GM21619 (cell line): ENCODE measurements around the gene ETFDH.
"Not testable (repeated sequence)": the region's sequence is repeated elsewhere in the genome, so short reads cannot be mapped to it uniquely, and the experiment has no call there.

Experiments used
- ATAC-seq: cut with Tn5 transposase; IDR thresholded peaks from one replicate; pipeline ENCODE4 v1.9.1; 2021; ENCODE audit not compliant: unreplicated experiment

The ETFDH gene

GRCh38 chr4:158676076-158676475, 4.0 kb downstream of the ETFDH start:
- no peak for ATAC-seq

DNA sequence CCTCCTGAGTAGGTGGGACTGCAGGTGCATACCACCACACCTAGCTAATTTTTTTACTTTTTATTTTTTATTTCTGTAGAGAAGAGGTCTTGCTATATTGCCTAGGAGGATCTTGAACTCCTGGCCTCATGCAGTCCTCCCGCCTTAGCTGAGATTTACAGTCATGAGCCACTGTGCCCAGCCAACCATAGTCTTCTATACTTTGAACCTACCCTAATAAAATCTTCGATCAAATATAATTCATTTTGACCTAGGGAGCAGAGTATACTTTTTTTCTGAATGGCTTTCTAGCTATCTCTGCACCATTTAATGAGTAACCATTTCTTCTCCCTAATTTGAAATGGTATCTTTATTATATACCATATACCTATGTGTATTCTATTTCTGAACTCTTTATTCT, 6.7 kb downstream of the ETFDH start:
- ATAC-seq: no peak

DNA sequence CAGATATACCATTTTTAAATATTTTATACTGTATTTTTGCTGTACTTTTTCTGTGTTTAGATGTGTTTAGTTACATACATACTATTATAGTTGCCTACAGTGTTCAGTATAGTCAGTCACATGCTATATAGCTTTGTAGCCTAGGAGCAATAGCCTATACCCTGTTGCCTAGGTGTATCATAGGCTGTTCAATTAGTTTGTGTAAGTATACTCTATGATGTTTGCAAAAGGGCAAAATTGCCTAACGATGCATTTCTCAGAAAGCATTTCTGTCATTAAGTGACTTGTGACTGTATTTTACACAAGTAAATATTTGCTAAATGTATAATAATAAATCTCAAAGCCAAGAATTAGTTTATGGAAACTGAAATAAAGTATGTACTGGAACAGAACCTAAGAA, 9.5 kb downstream of the ETFDH start:
- no peak for ATAC-seq

DNA sequence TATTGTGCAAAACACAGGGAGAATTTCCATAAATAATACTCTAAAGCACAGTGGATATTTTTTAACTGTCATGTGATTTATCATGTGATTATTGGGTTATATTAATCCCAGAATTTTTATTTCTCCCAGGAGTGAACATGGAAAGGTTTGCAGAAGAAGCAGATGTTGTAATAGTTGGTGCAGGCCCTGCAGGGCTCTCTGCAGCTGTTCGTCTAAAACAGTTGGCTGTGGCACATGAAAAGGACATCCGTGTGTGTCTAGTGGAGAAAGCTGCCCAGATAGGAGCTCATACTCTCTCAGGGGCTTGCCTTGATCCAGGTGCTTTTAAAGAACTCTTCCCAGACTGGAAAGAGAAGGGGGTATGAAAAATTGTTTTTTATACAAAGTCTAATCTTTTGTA, 10.0 kb downstream of the ETFDH start:
- ATAC-seq: no peak

DNA sequence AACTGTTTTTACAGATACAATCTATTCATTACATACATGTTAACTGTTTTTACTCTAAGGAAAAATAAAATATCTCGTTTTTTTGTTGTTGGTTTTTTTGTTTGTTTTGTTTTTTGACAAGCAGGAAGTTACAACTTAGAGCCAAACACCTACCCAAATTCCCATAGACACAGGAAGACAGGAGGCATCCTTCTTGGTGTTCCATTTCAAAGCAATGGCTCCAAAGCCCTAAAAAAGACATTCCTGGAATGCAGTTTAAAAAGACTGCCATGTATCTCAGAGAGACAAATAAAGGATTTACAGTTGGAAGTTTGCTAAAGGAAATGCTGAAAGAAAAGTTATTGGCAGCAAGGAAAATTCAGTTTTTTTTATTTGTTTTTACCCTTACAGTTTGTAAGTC, 16.7 kb downstream of the ETFDH start:
- no peak for ATAC-seq

DNA sequence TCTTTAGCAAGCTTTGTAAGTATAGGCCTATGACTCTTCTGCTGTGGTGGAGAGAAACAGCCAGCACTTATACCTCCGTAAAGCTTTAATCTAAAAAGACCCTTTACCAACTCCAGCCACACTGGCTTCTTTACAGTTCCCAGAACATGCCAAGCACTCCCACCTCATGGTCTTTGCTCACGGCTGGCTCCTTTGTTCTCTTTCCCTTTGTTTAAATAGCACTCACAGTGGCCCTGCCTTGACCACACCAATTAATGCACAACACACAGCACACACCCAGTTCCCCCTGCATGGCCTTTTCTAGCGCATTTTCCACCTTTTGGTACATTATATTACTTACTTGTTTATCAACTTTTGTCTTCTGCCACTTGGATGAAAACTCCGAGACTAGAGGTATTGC, 32.2 kb downstream of the ETFDH start:
- no peak for ATAC-seq

DNA sequence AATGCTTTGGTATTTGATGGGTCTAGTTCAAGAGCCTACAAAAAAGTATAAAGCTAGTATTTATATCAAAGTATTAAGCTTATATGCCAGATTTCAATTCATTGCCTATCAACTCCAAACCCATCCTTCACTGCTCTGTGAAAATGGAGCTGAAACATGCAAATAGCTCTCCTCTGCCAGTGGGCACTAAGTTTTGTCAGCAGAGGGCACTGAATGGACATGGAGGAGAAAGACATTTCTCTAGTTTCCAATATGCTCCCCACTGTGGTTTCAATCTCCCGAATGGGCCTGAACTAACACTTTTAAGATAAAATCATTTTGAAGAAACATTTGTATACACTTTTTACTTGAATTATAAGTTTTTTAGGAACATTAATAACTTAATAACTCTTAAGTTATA, 38.7 kb downstream of the ETFDH start:
- ATAC-seq: no peak

DNA sequence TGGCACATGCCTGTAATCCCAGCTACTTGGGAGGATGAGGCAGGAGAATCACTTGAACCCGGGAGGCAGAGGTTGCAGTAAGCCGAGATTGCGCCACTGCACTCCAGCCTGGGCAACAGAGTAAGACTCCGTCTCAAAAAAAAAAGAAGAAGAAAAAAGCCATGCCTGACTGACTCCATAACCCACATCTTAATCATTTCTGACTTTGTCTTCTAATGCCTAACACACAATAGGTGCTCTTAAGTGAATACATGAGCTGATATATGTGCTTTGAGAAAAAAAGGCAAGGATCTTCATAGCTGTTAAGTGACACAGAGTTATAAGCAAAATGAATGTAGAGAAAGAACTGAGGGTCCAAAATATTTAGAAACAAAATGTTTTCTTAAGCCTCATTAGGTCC, 40.5 kb downstream of the ETFDH start:
- not testable (repeated sequence) for ATAC-seq

- no peak for ATAC-seq
Measured at GRCh38 chr4:158714937-158715336, 42.8 kb downstream of the ETFDH start.

GRCh38 chr4:158715802-158716201, 43.7 kb downstream of the ETFDH start:
- no peak for ATAC-seq

DNA sequence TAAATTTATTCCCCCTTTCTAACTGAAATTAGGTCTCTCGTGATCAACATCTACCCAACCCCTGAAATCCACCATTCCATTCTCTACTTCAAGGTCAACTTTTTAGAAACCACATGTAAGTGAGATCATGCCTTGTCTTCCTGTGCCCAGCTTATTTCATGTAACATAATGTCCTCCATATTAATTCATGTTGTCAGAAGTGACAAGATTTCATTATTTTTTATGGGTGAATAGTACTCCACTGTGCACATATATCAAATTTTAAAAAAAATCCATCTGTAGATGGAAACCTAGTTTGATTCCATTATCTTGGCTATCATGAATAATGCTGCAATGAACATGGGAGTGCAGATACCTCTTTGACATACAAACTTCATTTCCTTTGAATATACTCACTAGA, 49.6 kb downstream of the ETFDH start:
- ATAC-seq: no peak

DNA sequence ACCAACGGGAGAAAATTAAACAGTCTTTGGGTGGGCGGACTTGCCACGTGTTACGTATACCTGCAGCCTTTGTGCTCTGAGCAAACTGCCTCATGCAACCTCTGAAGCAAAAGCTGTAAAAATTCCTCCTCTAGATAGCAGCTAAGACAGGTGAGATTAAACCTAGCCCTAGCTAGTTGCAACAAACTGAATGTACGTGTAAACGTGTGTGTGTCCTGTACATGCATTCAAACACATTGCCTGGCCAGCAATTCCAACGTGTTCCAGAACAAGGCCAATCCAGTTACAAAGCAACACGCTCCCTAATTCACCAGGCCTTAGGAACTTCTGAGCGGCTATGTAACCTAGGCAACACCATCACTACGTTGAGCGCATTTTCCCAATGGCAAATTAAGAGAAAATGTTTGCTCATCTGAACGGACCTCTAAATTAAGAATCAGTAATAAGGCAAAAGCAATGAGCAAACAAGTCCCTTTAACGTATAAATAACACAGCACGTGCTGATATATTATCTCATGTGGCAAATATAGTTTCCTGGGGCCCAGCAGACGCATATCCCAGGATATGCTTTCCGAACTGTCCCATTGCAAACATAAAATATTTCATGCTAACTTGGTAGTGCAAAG, 50.3 kb downstream of the ETFDH start:
- ATAC-seq: no peak

DNA sequence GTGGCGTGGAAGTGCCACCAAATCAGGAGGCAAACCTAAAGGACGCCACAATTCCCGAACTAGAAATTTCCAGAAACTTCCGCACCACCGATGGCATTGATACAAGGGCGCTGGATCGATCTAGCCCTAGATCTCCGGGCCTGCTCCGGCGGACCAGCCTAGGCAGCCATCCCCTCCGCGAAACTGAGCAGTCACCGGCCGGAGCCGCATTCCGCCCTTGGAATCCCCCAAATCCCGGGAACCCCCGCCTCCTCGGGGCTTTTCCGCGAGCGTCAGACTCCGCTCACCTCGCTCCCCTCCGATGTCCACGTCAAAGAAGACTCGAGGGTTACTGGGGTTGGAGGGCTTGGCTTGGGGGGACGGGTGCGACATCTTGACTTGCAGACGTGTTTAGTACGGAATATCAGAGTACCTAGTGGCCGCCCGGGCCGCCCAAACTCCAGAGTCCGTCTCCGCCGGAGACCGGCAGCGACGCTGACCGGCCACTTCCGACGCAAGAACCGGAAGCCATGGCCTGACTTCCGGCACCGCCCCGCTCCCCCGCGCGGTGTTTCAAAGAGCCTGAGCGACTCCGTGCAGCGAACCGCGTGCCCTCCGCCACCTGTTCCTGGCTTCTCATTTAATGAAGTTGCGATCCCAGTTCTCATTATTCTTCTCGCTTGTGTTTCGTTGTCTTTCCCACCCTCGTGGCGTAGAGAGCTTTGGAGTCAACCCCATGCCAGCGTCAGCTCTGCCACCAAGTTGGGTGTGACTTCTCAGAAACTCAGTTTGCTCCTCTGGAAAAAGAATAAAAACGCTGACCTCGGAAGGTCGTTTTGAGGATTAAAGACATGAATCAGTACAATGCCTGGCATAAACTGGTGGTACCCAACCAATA, 51.1 kb downstream of the ETFDH start, which contains the start of gene PPID:
Gene PPID (minus strand): TSS at position 480 of the 877 bp plus-strand sequence. CDS start 108 bp downstream, at position 372.
- peak; percentile 98 for ATAC-seq

DNA sequence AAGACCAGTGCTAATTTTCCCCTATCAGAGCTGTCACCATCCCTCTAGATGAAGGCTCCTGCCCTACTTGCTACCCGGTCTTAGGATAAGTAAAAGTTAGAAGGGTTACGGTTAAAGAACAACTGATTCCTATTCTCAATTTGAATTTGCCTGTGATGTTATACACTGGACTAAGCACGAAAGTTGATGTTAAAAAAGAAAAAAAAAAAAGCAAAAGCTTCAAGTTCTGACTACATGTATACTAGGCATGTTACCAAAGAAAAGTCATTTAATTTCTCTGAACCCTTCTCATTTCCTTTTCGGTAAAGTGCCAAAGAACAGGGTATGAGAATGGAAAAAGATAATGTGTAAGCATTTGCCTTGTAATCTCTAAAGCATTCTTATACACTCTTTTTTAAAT, 52.5 kb downstream of the ETFDH start:
- no peak for ATAC-seq

- ATAC-seq: no peak
Measured at GRCh38 chr4:158726633-158727032, 54.5 kb downstream of the ETFDH start.

GRCh38 chr4:158728236-158728635, 56.1 kb downstream of the ETFDH start:
- no peak for ATAC-seq

DNA sequence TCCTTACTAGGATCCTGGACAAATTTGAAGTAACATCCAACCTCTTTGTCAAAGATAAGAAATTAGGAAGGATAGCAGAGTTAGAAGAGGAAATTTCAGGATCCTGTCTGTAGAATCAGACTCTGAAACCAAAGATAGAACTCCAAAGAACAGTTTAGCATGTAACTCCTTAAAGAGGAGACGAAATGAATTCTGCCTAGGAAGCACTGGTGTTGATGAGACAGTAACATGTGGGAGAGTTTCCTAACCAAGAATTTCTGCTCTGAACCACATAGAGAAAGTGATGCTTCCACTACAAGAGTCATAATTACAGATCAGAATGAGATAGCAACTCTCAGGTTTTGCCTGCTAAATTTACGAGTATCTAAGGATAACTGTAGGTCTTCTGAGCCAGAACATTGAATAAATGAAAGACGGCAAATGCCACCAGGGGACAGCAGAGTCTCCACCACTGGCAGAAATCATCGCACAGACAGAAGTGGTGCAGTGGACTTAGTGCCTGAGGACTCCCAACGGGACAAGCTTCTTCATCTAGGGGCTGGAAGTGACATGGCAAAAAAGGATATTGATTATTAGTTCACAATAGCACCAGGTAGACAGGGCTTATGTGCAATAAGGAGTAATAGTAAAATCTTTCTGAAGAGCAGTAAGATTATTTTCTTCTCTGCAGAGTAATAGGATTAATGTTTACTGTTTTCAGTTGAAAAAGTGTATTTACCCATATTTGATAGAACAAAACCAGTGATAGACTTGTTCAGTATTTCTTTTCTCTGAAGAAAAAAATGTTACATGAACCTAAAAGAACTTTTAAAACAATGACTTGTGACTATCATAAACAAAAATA, 57.8 kb downstream of the ETFDH start:
- peak; percentile 86 for ATAC-seq

DNA sequence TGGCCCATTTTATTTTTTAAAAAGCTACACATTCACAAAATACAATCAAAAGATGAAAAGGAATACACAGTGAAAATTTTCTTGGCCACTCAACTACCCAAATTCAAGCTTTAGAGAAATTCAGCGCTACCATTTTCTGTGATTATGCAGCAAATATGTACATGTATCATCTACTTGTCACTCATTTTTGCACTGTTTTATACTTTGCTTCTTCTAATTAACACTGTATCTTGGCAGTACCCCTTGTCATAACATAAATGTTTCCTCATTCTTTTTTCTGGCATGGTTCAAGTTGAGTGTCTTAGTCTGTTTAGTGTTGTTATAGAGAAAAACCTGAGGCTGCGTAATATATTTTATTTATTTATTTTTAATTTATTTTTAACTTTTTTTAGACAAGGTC, 66.8 kb downstream of the ETFDH start:
- ATAC-seq: no peak

GRCh38 chr4:158739600-158739999, 67.5 kb downstream of the ETFDH start:
- no peak for ATAC-seq

DNA sequence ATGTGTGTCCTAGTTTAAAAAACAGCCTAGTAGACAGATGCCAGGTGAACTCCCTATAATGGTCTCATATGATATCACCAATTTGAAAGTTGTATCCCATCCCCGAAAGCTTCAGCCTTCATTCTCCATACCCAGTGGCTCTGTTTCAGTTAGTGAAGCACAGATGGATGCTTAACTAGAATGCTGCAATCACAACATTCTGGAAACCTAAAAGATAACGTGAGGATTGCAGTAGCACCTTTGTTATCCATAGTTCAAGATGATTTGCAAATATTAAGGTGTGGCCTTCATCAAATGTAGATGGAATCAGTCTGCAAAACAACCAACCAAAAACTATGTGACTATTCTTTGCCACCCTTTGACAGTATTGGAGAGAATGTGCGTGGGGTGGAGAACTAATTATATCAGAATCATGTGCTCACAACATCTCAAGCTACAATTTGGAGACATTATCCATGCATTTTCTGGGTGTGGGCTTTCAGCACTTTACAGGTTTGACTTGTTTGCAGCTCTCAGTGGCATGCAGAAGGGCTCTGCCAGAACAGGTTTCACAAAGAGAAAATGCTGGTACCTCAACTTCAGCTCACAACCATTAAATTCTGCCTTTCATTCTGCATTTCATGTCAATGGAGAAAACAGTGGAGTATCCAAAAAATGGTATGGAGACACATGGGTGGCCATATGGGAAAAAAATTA, 69.4 kb downstream of the ETFDH start:
- ATAC-seq: no peak

GRCh38 chr4:158746537-158746936, 74.4 kb downstream of the ETFDH start:
- ATAC-seq: not testable (repeated sequence)
